DMS79 treated with DMSO at 0.1 percent for 48 hours (cell line): ENCODE measurements around the gene KRTAP9-8.
"Not testable (repeated sequence)": the region's sequence is repeated elsewhere in the genome, so short reads cannot be mapped to it uniquely, and the experiment has no call there.

ENCODE experiments used
- DNase-seq: peaks from one replicate; lab custom pipeline; 2025; lab: John Stamatoyannopoulos, UW

Gene KRTAP9-8

GRCh38 chr17:41237949-41238437 lies at the start of gene KRTAP9-8:
Gene KRTAP9-8 (plus strand): TSS chr17:41237999. CDS start chr17:41238052, 53 bp downstream.
- DNase-seq, result not testable (repeated sequence)

GRCh38 chr17:41189837-41190318 lies 47.9 kb upstream of the KRTAP9-8 start, which contains the start of gene KRTAP9-1:
Gene KRTAP9-1 (plus strand): TSS chr17:41189887. CDS start chr17:41189887, 0 bp downstream.
- not testable (repeated sequence) for DNase-seq

- no peak for DNase-seq
Measured at GRCh38 chr17:41190328-41190727, 47.5 kb upstream of the KRTAP9-8 start.

GRCh38 chr17:41196068-41196467 lies 41.7 kb upstream of the KRTAP9-8 start:
- DNase-seq, result no peak

GRCh38 chr17:41199421-41200078 lies 38.2 kb upstream of the KRTAP9-8 start:
- DNase-seq, result no peak

- DNase-seq, result peak; percentile 76
Measured at GRCh38 chr17:41211845-41212466, 25.8 kb upstream of the KRTAP9-8 start.

- DNase-seq, result peak; percentile 31
Measured at GRCh38 chr17:41212524-41213169, 25.2 kb upstream of the KRTAP9-8 start.

- DNase-seq, result no peak
Measured at GRCh38 chr17:41215681-41216080, 22.1 kb upstream of the KRTAP9-8 start.

- no peak for DNase-seq
Measured at GRCh38 chr17:41223821-41224220, 14.0 kb upstream of the KRTAP9-8 start.

- no peak for DNase-seq
Measured at GRCh38 chr17:41226051-41226450, 11.7 kb upstream of the KRTAP9-8 start.

GRCh38 chr17:41226598-41227095 lies 11.2 kb upstream of the KRTAP9-8 start, which contains the start of gene KRTAP9-2:
Gene KRTAP9-2 (plus strand): TSS chr17:41226648. CDS start chr17:41226655, 7 bp downstream.
- not testable (repeated sequence) for DNase-seq

GRCh38 chr17:41230094-41230493 lies 7.7 kb upstream of the KRTAP9-8 start:
- DNase-seq, result no peak

- no peak for DNase-seq
Measured at GRCh38 chr17:41231731-41232130, 6.1 kb upstream of the KRTAP9-8 start.

GRCh38 chr17:41232399-41233105 lies 5.2 kb upstream of the KRTAP9-8 start, which contains the start of gene KRTAP9-3:
Gene KRTAP9-3 (plus strand): TSS chr17:41232449. CDS start chr17:41232502, 53 bp downstream.
- not testable (repeated sequence) for DNase-seq

- not testable (repeated sequence) for DNase-seq
Measured at GRCh38 chr17:41237116-41237515, 683 bp upstream of the KRTAP9-8 start.

GRCh38 chr17:41246995-41247787 lies 9.4 kb downstream of the KRTAP9-8 start:
- DNase-seq, result not testable (repeated sequence)

GRCh38 chr17:41249637-41250240 lies 11.9 kb downstream of the KRTAP9-8 start, which contains the start of gene KRTAP9-4:
Gene KRTAP9-4 (plus strand): TSS chr17:41249687. CDS start chr17:41249721, 34 bp downstream.
- not testable (repeated sequence) for DNase-seq

- DNase-seq, result no peak
Measured at GRCh38 chr17:41251261-41251660, 13.5 kb downstream of the KRTAP9-8 start.

GRCh38 chr17:41254861-41255260 lies 17.1 kb downstream of the KRTAP9-8 start:
- DNase-seq, result no peak
